ENCODE measurements around the gene TSHZ2.

GRCh38 chr20:53226826-53227225 is 254.7 kb downstream of the TSHZ2 start:
- TF ChIP-seq POLR2A (IDR thresholded peaks at IDR 0.05; ENCODE audit: low read depth) (no peak), CTCF (IDR thresholded peaks at IDR 0.05) (no peak), POLR2AphosphoS5 (IDR thresholded peaks at IDR 0.05) (no peak)

All from esophagus muscularis mucosa (tissue), 3 donors.